ENCODE results near the gene SSRP1. TPM values are rescaled to one million over a fixed set of nuclear protein-coding genes. Genes with fewer than 3 reads are reported as not detected.

Gene SSRP1
- polyA plus RNA-seq, 1 donor from 2014 or later, result 84.7 TPM

DNA sequence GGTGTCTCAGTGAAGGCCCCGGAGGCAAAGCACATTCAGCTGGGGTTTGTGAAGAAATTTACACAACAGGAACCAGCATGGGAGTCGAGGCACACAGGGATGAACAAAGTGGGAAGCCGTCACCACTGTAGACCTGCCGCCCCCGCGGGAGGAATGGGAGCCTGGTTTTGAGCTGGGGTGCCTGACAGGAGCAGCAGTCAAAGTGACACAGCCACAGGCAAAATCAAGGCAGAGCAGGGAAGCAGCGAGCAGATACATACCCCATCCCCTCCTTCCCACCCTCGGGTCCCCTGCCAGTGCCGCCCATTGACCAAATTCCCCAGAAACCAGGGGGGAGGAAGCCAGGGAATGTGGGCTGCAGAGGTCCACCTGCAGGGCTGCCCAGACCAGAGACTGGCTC lies 23.3 kb upstream of the SSRP1 start:
- Histone ChIP-seq H3F3A (ENCODE audit: insufficient read depth, low read length, poor library complexity, severe bottlenecking) (no peaks in the 10 kb centered on the region), H3K9me2 (ENCODE audit: insufficient read depth, low read length) (no peaks in the 10 kb centered on the region), H3K4me3 (ENCODE audit: low read length) (no peak overlapping the region), H3K9ac (ENCODE audit: low read length) (no peak overlapping the region), H3K9me3 (ENCODE audit: low read length) (no peaks in the 10 kb centered on the region), H3K36me3 (ENCODE audit: insufficient read depth, low read length) (no peaks in the 10 kb centered on the region), H3K27me3 (ENCODE audit: insufficient read depth, low read depth, low read length) (no peaks in the 10 kb centered on the region), H3K79me2 (replicated peaks; ENCODE audit: insufficient read depth, low read length) (no peaks in the 10 kb centered on the region), H3K27ac (ENCODE audit: low read length) (no peak overlapping the region), H4K20me1 (ENCODE audit: insufficient read depth) (no peaks in the 10 kb centered on the region), H3K4me2 (ENCODE audit: low read length) (no peak overlapping the region), H2AFZ (ENCODE audit: low read depth, low read length) (no peak overlapping the region)
- TF ChIP-seq CTCF (IDR thresholded peaks at IDR 0.05; ENCODE audit: poor library complexity, severe bottlenecking), result no peak
- TF ChIP-seq EZH2 (IDR thresholded peaks at IDR 0.05; ENCODE audit: borderline replicate concordance, insufficient read depth, low read length, poor library complexity, severe bottlenecking), result no peak
- TF ChIP-seq TAF1 (IDR thresholded peaks at IDR 0.05; ENCODE audit: low read depth), result no peak
- no peak for TF ChIP-seq RAD21 (conservative IDR thresholded peaks at IDR 0.05)
- TF ChIP-seq EP300 (conservative IDR thresholded peaks at IDR 0.05; ENCODE audit: poor library complexity, severe bottlenecking), result no peak
- TF ChIP-seq, protein P1, sequence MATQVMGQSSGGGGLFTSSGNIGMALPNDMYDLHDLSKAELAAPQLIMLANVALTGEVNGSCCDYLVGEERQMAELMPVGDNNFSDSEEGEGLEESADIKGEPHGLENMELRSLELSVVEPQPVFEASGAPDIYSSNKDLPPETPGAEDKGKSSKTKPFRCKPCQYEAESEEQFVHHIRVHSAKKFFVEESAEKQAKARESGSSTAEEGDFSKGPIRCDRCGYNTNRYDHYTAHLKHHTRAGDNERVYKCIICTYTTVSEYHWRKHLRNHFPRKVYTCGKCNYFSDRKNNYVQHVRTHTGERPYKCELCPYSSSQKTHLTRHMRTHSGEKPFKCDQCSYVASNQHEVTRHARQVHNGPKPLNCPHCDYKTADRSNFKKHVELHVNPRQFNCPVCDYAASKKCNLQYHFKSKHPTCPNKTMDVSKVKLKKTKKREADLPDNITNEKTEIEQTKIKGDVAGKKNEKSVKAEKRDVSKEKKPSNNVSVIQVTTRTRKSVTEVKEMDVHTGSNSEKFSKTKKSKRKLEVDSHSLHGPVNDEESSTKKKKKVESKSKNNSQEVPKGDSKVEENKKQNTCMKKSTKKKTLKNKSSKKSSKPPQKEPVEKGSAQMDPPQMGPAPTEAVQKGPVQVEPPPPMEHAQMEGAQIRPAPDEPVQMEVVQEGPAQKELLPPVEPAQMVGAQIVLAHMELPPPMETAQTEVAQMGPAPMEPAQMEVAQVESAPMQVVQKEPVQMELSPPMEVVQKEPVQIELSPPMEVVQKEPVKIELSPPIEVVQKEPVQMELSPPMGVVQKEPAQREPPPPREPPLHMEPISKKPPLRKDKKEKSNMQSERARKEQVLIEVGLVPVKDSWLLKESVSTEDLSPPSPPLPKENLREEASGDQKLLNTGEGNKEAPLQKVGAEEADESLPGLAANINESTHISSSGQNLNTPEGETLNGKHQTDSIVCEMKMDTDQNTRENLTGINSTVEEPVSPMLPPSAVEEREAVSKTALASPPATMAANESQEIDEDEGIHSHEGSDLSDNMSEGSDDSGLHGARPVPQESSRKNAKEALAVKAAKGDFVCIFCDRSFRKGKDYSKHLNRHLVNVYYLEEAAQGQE (IDR thresholded peaks at IDR 0.05; ENCODE audit: borderline replicate concordance), result no peak
- no peak for TF ChIP-seq SMC3 (conservative IDR thresholded peaks at IDR 0.05; ENCODE audit: poor library complexity)
- TF ChIP-seq MXI1 (conservative IDR thresholded peaks at IDR 0.05; ENCODE audit: poor library complexity, severe bottlenecking), result no peak
- no peak for TF ChIP-seq POLR2AphosphoS5 (IDR thresholded peaks at IDR 0.05)

DNA sequence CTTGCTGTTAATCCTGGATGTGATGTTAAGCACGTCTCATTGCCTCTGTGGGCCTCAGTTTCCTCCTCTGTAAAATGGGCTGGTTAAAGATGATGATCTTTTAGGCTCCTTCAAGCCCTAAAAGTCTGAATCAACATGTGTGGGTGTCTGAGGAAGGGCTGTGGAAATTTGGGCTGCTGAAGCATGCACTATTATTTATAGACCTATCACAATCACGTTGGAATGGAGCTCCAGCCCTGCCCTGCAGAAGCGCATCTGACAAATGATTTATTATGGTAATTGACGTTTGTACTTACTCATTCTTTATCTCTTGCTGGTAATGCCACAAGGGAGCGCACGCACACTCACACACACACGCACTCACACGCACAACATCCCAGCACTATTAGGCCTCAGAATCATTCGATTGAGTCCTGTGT lies 22.9 kb upstream of the SSRP1 start:
- no peaks in the 10 kb centered on the region for H3K79me2 ChIP-seq (replicated peaks; ENCODE audit: insufficient read depth, low read length)
- H2AFZ ChIP-seq (ENCODE audit: low read depth, low read length), result no peak overlapping the region
- no peak overlapping the region for H3K4me3 ChIP-seq (ENCODE audit: low read length)
- no peaks in the 10 kb centered on the region for H4K20me1 ChIP-seq (ENCODE audit: insufficient read depth)
- TF ChIP-seq SMC3 (conservative IDR thresholded peaks at IDR 0.05; ENCODE audit: poor library complexity) (no peak), EZH2 (IDR thresholded peaks at IDR 0.05; ENCODE audit: borderline replicate concordance, insufficient read depth, low read length, poor library complexity, severe bottlenecking) (no peak), EP300 (conservative IDR thresholded peaks at IDR 0.05; ENCODE audit: poor library complexity, severe bottlenecking) (no peak), CTCF (IDR thresholded peaks at IDR 0.05; ENCODE audit: poor library complexity, severe bottlenecking) (no peak), POLR2AphosphoS5 (IDR thresholded peaks at IDR 0.05) (no peak), MXI1 (conservative IDR thresholded peaks at IDR 0.05; ENCODE audit: poor library complexity, severe bottlenecking) (no peak), TAF1 (IDR thresholded peaks at IDR 0.05; ENCODE audit: low read depth) (no peak), RAD21 (conservative IDR thresholded peaks at IDR 0.05) (no peak)
- TF ChIP-seq, protein P1 (IDR thresholded peaks at IDR 0.05; ENCODE audit: borderline replicate concordance), result no peak
- no peaks in the 10 kb centered on the region for H3K9me3 ChIP-seq (ENCODE audit: low read length)
- H3K9me2 ChIP-seq (ENCODE audit: insufficient read depth, low read length), result no peaks in the 10 kb centered on the region
- H3K27me3 ChIP-seq (ENCODE audit: insufficient read depth, low read depth, low read length), result no peaks in the 10 kb centered on the region
- no peaks in the 10 kb centered on the region for H3F3A ChIP-seq (ENCODE audit: insufficient read depth, low read length, poor library complexity, severe bottlenecking)
- H3K9ac ChIP-seq (ENCODE audit: low read length), result no peak overlapping the region
- H3K36me3 ChIP-seq (ENCODE audit: insufficient read depth, low read length), result no peaks in the 10 kb centered on the region
- no peak overlapping the region for H3K4me2 ChIP-seq (ENCODE audit: low read length)
- no peak overlapping the region for H3K27ac ChIP-seq (ENCODE audit: low read length)

Measured in neural cell (in vitro differentiated cells).